GM04503 (cell line): ENCODE measurements around the gene SBK2.

ENCODE experiments used
- DNase-seq: peaks from one replicate; pipeline ENCODE4 v3.0.0-alpha.2; 2012; ENCODE audit warnings: low read depth

The SBK2 gene

DNA sequence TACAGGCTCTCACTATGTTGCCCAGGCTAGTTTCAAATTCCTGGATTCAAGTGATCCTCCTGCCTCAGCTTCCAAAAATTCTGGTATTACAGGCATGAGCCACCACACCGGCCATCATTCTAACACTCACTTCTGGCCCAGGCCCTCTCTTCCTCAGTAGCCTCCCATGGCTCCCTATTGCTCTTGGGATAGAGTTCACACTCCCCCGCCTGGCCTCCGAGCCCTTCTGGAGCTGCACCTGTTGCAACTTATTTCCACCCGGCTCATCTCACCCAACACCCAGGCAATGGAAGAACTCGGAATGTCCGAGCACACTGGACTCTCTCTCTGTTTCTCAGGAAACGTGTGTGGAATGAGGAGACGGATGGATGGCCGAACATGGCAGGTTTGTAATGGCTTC, 17.4 kb upstream of the SBK2 start:
- no peak for DNase-seq

DNA sequence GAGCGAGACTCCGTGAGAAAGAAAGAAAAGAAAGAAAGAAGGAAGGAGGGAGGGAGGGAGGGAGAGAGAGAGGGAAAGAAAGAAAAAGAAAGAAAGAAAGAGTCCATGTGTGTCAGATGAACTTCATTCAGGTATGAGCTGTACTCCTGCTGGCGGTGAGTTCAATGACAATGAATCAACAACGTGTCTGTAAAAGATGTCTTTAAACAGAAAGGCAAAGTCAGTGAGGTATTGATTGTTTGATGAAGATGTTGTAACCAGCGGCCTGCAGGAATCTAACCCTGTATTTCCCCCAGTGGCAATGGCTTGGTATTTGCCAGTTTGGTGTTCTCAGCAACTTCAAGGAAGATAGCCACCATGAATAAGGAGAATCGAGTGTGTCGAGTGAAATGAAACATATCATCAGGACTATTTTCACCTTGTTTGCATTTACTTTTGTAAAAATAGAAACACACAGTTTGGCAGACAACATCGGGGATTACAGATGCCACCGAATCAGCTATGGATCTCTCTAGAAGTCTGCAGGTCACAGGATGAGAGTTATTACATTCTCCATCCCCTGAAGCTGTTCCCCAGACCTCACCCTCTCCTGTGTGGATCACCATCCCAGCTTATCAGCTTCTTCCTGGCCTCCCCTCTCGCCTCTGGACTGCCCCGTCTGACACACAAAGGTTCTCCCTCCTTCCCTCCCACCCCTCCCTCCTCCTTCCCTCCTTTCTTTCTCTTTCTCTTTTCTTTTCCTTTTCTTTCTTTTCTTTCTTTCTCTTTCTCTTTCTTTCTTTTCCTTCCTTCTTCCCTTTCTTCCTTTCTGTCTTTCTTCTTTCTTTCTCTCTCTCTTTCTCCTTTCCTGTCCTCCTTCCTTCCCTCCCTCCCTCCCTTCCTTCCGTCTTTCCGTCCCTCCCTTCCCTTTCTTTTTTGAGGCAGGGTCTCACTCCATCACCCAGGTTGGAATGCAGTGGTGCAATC, 16.6 kb upstream of the SBK2 start:
- DNase-seq = no peak

DNA sequence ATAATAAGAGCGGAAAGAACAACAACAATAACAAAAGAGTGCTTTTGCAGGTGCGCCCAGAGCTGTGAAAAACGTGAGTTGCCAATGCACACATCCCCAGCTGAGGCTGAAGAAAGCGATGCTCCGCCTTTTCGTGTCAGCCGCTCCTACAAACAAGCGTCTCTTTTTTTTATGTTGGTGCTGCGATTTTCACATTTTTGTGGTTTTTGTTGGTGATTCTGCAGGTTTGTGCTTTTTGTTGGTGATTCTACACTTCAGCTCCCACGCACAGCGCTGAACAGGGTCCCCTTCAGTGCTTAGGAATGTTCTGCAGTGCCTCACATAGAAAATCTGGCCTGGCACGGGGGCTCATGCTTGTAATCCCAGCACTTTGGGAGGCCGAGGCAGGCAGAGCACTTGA, 15.7 kb upstream of the SBK2 start:
- peak; percentile 89 for DNase-seq

DNA sequence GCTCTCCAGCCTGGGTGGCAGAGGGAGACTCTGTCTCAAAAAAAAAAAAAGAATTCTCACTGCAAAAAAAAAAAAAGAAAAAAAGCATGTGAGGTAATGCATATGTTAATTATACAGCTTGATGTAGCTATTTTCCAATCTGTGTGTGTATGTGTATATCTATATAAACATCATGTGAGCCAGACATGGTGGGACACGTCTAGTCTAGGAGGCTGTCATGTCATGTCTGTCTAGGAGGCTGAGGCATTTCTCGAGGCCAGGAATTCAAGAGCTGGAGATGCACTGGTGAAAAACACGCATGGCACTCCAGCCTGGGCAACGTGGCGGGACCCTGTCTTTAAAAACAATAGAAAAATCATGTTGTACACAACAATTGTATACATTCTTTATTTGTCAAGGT, 15.3 kb upstream of the SBK2 start:
- no peak for DNase-seq

DNA sequence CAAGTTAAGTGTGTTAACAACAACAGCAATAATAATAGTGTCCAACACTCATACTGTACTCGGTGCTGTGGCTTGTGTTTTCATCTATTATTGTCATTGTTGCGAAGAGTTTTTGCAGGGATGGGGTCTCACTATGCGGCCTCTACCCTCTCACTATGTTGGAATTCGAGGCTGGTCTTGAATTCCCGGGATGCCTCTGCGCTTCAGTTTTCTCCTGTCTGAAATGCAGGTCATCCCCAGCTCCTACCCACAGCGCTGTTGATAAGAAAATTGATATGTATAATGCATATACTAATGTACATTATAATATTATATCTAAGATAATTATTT, 13.4 kb upstream of the SBK2 start:
- no peak for DNase-seq

DNA sequence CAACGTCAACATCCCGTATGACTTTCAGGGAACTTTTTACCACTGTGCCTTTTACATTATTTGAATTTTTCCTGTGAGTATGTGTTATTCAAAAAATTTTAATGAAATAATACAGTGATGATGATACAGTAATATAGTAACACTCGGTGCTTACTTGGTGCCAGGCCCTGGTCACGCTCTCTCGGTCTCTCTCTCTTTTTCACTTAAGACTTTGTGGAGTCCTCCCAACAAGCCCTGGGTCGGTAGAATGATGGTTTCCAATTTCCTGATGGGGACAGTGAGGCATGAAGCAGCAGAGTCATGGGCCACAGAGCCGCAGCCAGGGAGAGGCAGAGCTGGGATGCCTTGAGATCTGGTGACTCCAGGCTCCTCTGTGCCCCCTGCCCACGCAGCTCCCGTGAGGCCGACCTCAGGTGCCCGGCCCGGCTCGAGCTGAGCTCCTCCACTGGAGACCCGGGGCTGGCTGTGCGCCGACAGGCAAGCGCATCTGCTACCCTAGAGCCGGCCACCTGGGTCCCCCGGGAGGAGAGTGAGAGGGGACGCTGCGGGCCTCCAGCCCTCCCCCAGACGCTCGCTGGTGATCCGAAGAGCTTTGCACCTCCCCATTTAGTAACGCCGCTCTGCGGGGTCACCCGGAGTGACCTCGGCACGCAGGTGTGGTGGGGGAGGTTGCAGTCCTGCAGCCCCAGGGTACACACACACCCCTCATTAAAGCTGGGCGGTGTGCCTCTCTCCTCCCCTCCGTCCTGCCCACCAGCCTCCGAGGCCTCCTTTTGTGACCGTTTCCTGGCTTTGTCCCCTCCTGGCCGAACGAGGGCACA, 12.8 kb upstream of the SBK2 start:
- peak; percentile 86 for DNase-seq

DNA sequence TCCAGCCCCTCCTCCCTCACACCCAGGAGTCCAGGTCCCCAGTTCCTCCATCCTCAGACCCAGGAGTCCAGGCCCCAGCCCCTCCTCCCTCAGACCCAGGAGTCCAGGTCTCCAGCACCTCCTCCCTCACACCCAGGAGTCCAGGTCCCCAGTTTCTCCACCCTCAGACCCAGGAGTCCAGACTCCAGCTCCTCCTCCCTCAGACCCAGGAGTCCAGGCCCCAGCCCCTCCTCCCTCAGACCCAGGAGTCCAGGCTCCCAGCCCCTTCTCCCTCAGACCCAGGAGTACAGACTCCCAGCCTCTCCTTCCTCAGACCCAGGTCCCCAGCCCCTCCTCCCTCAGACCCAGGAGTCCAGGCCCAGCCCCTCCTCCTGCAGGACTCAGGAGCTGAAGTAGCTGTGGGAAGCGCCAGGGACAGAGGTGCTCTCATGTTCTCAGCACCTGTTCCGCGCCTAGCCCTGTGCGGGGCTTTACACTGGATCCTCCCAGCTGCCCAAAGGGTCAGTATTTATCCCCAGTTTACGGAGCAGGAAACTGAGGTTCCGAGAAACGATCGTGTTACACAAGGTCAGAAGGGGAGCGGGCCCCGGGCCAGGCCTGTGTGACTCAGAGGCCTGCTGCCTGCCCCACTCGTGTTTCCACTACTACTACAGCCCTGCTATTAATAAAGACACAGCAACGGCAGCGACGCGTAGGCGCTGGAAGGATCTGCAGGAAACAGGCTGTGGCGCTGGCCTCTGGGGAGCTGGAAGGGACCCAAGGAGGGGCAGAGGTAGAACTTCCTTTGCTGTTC, 10.1 kb upstream of the SBK2 start:
- DNase-seq = peak; percentile 26

DNA sequence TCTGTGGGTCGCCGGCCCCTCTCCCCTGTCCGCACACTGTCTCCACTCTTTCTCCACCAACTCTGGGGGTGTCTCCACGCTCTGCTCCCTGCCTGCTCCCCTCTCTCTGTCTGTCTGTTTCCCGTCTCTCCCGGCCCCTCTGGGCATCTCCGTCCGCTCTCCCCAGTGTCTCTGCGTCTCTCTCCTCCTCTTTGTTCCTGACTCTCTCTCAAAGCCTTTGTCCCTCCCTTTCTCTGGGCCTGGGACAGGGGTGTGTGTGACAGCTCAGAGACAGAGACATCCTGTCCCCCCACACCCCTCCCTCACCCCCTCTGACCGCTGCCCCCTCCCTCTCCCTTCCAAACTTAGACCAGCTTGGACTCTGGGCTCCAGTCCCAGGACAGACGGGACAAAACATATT, 9.1 kb upstream of the SBK2 start:
- DNase-seq = no peak

DNA sequence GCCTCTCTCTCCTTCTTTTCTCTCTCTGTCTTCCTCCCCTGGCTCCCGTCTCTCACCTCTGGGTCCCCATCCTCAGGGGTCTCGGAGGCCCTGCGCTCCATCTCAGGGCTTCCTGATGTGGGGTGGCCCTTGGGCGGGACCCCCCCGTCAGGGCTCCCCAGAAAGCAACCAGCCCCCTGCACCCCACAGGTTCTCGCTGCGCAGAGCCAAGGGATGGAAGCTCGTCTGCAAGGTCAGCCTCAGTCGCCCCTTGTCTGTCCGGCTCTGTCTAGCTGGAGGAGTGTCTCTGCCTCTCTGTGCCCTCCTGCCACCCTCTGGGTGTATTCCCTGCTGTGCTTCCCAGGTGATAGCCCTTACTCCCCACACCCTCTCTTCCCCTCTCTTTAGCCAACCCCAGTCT, 8.5 kb upstream of the SBK2 start, which contains the start of gene SBK3:
SBK3 (minus strand) TSS at position 101 of the 400 bp plus-strand sequence; CDS start at position 101, 0 bp downstream.
- no peak for DNase-seq

DNA sequence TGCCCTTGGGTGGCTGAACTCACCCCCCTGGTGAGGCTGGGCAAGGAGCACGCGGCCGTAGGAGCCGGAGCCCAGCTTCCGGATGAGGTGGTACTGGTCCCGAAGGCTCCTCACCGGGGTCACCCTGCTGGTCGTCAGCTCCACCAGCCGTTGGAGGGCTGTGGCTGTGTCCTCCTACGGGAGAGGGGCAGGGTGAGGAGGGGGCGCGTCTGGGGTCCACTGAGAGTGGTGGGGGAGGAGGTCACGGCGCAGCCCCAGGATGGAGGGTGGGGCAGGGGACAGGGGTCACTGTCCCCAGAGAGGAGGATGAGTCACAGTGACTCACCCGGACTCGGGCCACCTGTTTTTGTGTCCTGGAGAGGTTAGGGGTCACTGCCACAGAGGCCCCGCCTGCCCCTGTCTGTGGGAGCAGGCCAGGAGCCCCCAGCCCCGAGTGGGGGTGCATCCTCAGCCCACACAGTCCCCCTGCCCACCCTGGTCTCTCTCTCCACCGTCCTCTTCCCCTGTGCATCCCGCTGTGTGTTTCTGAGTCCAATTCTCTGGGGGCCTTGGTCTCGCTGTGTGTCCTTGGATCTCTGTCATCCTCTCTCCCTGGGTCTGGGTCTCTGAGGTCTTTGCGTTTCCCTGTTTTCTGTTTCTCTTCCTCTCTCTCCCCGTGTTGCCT, 8.0 kb upstream of the SBK2 start:
- DNase-seq = no peak

DNA sequence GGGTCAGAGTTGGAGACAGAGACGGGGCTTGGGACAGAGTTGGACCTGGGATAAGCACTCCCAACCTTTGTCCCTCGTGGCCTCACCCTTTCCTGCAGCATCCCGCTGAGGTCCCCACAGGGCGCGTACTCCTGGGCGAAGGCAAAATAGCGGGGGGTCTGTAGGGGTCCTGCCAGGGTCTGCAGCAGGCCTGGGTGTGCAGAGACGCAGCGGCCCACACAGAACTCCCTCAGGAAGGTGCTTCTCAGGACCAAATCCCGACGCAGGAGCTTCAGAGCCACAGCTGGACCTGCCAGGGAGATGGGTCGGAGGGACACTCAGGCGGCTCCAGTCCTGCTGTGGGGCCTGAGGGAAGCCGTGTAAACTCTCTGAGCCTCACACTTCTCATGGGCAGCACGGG, 7.1 kb upstream of the SBK2 start:
- no peak for DNase-seq

DNA sequence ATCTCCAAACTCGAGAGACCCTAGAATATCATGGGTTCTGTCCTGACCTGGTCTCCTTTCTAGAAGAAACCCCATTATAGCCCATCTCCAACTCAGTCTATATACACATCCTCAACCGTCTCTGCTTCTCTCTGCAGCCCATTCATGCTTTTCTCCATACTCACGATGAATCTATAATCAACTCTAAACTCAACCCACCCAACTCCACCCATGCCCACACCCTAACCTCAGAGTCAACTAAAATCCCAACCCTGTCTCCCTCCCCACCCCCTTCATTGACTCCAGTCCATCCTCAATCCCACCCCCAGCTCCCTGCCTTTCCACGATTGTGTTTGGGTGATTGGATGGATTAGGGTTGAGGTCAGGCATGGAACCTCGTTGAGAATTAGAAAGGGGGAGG, 6.6 kb upstream of the SBK2 start:
- no peak for DNase-seq

DNA sequence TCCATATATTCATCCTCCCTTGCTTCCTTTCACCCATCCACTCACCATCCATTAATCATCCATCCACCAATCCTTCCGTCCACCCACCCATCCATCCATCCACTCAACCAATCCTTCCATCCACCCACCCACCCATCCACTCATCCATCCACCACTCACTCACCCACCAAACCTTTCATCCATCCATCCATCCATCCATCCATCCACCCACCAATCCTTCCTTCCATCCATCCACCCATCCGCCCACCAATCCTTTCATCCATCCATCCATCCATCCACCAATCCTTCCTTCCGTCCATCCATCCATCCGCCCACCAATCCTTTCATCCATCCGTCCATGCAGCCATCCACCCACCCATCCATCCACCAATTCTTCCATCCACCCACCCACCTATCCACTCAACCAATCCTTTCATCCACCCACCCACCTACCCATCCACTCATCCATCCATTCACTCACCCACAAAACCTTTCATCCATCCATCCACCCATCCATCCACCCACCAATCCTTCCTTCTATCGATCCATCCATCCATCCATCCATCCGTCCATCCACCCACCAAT, 5.4 kb upstream of the SBK2 start:
- no peak for DNase-seq

DNA sequence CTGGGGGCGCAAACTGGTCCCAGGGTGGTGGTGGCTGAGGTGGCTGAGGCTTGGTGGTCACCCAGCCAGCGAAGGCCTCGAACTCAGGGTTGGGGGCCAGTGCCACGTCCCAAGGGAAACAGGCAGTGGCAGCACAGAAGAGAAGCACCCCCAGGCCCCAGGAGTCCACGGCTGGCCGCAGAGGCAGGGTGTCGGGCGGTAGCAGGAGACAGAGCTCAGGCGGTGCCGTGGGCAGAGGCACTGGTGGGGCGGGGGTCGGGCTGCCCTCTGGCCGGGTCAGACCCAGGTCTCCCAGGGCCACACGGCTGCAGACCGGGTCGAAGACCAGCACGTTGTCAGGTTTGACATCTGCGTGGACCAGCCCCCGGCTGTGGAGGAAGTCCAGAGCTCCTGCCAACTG, 4.2 kb upstream of the SBK2 start:
- no peak for DNase-seq

DNA sequence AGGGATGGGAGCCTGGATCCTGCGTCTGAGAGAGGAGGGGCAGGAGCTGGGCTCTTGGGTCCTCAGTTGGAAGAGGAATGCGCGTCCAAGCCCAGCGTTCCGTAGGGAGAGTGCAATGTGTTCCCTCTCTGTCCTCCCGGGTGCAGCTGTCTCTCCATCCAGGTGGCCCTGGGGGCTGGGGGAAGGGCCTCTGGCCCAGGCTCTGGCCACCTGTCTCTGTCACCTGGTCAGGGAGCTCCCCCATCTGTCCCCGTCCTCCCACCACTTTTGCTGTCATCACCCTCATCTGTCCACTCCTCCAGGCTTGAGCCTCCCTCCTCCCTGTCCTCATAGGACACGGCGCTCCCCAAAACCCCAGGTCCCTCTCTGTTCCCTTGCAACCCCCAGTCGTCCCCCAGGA, 3.7 kb upstream of the SBK2 start:
- DNase-seq = no peak

DNA sequence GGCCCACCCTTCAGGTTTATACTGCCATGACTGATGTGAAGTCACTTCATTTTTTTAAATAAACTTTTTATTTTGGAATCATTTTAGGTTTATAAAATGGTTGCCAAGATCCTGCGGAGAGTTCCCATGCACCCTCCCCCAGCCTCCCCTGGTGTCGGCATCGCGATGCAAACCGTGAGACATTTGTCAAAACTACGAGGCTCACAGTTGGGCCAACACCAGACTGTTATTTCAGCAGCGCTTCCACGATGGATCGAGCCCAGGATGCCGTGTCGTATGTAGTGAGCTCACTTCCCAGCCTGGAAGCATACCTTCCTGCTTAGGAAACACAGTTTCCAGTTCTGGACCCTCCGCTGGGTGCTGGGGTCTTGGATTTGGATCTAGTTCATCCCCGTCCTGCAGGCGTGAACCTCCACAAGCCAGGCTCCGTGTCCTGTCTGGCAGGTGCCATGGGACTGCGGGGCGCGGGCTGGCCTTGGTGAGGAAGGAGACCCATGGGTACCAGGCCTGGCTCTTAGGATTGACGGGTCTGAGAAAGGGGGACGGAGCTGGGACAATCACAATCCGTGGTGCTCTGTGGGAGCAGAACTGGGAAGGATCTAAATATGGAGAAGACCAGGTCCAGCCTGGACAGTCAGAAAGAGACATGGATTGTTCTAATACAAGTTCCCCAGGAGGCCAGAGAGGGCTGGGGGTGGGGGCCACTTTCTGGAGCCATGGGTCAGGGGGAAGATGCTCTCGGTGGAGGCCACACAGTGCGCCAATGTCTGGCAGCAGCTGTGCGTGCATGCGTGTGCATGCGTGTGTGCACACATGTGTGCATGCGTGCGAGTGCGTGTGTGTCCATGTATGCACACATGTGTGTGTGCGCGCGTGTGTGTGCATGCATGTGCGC, 2.4 kb upstream of the SBK2 start:
- DNase-seq = no peak

DNA sequence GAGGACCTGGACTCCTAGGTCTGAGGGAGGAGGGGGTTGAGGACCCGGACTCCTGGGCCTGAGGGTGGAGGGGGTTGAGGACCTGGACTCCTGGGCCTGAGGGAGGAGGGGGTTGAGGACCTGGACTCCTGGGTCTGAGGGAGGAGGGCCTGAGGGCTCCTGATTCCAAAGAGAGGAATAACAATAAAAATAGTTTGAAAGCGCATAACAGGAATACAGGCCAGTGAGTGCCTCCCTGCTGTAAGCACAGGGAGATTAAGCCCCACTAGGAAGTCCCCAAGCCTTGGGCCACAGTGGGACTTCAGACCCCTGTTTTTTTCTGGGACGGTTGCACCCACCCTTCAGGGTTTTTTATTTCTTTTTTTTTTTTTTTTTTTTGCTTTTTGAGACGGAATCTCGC, 1.2 kb upstream of the SBK2 start:
- no peak for DNase-seq

DNA sequence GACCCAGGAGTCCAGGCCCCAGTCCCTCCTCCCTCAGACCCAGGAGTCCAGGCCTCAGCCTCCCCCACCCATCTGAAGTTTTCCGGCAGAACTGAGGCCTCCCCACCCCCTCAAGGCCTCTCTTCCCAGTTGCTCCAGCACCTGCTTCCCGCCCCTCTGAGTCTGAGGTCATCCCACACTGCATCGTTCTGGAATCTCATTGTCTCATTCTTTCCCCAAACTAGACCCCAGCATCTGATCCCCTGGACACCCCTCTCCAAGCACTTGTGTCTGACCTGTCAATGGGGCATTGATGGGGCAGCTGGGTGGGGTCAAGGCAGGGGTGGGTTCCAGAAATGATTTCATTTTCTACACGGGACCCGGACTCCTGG, 793 bp upstream of the SBK2 start:
- DNase-seq = no peak

DNA sequence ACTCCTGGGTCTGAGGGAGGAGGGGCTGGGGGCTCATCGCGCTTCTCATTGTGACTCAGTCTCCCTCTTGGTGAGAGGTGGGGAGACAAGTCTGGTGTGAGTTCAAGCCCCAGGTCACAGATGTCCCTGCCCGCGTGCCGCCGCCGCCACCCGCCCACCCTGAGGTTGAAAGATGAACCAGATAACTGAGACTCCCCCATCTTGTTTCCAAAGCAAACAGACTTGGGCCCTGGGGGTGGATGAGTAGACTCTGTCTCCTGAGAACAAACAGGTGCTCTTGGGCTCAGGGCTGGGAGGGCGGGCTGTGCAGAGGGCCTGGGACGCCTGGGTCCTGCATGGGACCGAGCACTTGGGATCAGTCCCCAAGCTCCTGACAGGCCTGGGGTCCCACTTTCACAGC, 567 bp downstream of the SBK2 start:
- no peak for DNase-seq

DNA sequence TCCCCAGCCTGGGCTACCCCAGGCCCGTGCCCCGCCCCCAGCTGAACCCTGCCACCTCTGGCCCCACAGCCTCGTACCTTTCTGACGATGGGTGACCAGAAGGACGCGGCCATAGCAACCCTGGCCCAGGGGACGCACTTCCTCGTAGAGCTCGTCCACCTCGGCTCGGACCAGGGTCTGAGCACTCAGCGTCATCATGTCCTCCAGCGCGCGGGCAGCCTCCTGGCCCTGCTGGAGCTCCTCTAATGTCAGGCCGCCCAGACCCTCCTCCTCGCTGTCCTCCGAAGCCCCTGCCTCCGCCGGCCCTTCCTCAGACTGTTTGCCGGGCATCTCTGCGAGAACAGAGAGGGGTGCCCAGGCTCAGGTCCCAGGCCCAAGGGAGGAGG, 975 bp downstream of the SBK2 start:
- no peak for DNase-seq
